K562 (cell line): Measurements from ENCODE around the gene CNPY4. TPM values are rescaled to one million over a fixed set of nuclear protein-coding genes. Genes with fewer than 3 reads are reported as not detected.

Source experiments
- ARID2 ChIP-seq: fragments of 450-650 bp; IDR thresholded peaks from 2 replicates; pipeline ENCODE4 v1.6.1; 2017; ENCODE audit warnings: antibody characterized with exemption, mild to moderate bottlenecking
- BRF1 ChIP-seq: IDR thresholded peaks from 3 replicates; pipeline ENCODE4 v1.6.1; 2011; ENCODE audit warnings: borderline replicate concordance, mild to moderate bottlenecking; ENCODE audit not compliant: insufficient read length; ENCODE audit errors: extremely low read depth
- CBX8 ChIP-seq: fragments of 200-600 bp; sonication (generic); IDR thresholded peaks from 2 replicates; pipeline ENCODE4 v1.6.1; 2012; ENCODE audit warnings: borderline replicate concordance, mixed run types, low read depth, mild to moderate bottlenecking, moderate library complexity, mixed read lengths, low read length, control low read depth, inconsistent platforms; ENCODE audit not compliant: poor library complexity, severe bottlenecking; ENCODE audit errors: extremely low read depth
- CSDE1 ChIP-seq, 2 experiments: fragments of 450-650 bp; IDR thresholded peaks; 2 replicates each; pipeline ENCODE4 v1.6.1; 2016; ENCODE audit warnings: mild to moderate bottlenecking in 1 of 2
- FOXK1 ChIP-seq: sonication (generic); formaldehyde crosslinking; IDR thresholded peaks from 2 replicates; pipeline ENCODE4 v1.8.0; 2022; ENCODE audit warnings: missing genetic modification reagents, mild to moderate bottlenecking, borderline replicate concordance
- HNRNPUL1 ChIP-seq: fragments of 200-400 bp; formaldehyde crosslinking; IDR thresholded peaks from 2 replicates; pipeline ENCODE4 v1.6.1; 2017; ENCODE audit warnings: low read length
- POLR2AphosphoS2 ChIP-seq: IDR thresholded peaks from 2 replicates; pipeline ENCODE4 v1.6.1; 2012; ENCODE audit warnings: low read length, improper control_type of control experiment
- ZKSCAN3 ChIP-seq: fragments of 250-450 bp; sonication (Bioruptor Pico); IDR thresholded peaks from 2 replicates; pipeline ENCODE4 v1.4.0; 2020
- ZNF197 ChIP-seq: fragments of 200-800 bp; sonication (Bioruptor generic); IDR thresholded peaks from 2 replicates; pipeline ENCODE4 v1.6.1; 2016; ENCODE audit warnings: low read depth, missing genetic modification characterization, missing compliant biosample characterization
- ZNF224 ChIP-seq: sonication (generic); formaldehyde crosslinking; IDR thresholded peaks from 2 replicates; pipeline ENCODE4 v1.8.0; 2022; ENCODE audit warnings: mild to moderate bottlenecking, missing genetic modification reagents
- polyA plus RNA-seq, 8 experiments: library from polyadenylated mRNA; depleted of rRNA in 4 of 8; stranded (reverse) in 5 of 8; unstranded in 3 of 8; fragments of >200 nt; fragmentation: Nextera tagmentation in 2 of 8; fragmentation: Illumina TruSeq in 1 of 8; extraction: Ambion mirVana in 2 of 8; extraction: Trizol in 1 of 8; gene quantifications; 2 replicates each; pipeline versions ENCODE4 v1.2.1 to v1.2.3, GENCODE V29; 2011 to 2014; ENCODE audit warnings: inconsistent platforms in 1 of 8, missing spikeins in 1 of 8
- total RNA-seq, 7 experiments: library from RNA; depleted of rRNA in 6 of 7; stranded (reverse); fragments of >200 nt in 6 of 7; fragmentation: Illumina TruSeq in 2 of 7; extraction: Trizol in 2 of 7; gene quantifications; 2 replicates each; pipeline versions ENCODE4 v1.2.1 to v1.2.3, GENCODE V29; 2011 to 2021; ENCODE audit warnings: low replicate concordance in 1 of 7
- TF ChIP-seq, protein P1 (sequence below): fragments of 450-650 bp; IDR thresholded peaks from 2 replicates; pipeline ENCODE4 v1.6.1; 2016; ENCODE audit warnings: low read depth
- TF ChIP-seq, protein P2 (sequence below): sonication (generic); IDR thresholded peaks from 2 replicates; pipeline ENCODE4 v1.6.1; 2016
- TF ChIP-seq, protein P3 (sequence below): fragments of 450-650 bp; conservative IDR thresholded peaks from 2 replicates; pipeline ENCODE4 v1.6.1; 2016; ENCODE audit warnings: missing genetic modification characterization, low read depth, mild to moderate bottlenecking, missing compliant biosample characterization, moderate library complexity
- TF ChIP-seq, protein P4 (sequence below): fragments of 450-650 bp; formaldehyde crosslinking; IDR thresholded peaks from 2 replicates; pipeline ENCODE4 v1.4.0; 2020; ENCODE audit warnings: mild to moderate bottlenecking, moderate library complexity

CNPY4 gene
- total and polyA plus RNA-seq, 9 of the 15 experiments (the other 6 are each of a cell fraction or from before 2014, with no cell fraction given) = 1.9 to 11.2 (median 7.0) TPM

DNA sequence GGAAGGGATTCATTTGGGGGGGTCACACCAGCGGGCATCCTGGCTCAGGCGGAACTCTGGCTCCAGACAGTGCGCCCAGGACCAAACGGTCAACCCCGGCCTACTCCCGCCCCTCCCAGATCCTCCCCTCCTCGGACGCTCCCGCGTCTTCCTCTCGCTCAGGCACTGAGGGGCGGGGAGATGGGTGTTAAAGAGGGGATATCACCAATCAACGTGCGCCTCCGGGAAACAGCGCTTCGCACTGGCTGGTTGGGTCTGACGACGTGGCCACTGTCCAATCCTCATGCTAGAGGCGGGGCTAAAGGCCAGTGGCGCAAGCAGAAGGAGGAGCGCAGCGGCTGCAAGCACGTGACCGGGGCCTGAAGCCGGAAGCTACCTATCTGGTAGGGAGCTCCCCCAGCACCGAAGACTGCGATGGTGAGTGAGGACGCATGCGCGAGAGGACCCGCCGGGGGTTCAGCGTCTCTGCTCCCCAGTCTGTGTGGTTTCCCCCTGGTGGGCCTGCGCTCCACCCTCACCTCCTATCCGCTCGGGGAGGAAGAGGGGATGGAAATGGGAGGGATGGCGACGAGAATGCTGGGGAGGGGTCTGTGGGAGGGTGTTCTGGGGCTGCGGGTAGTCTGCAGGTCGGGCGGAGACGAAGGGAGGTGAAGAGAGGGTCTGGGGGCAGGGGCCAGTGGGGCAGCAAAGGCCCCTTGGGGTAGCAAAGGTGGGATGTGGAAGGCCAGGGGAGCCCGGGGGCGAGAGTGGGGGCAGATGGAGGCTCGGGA is 29.3 kb downstream of the CNPY4 start, which contains the start of gene LAMTOR4 (continued):
- TF ChIP-seq ZNF224 (no peak), ARID2 (no peak), ZNF197 (CRISPR knock-in tag) (no peak), HNRNPUL1 (no peak), CBX8 (no peak), POLR2AphosphoS2 (0 out of 2 replicates have a peak, but pooled peaks have one; percentile 37), FOXK1 (CRISPR knock-in tag) (no peak), CSDE1 (IDR thresholded peaks at IDR 0.05) (no peak), BRF1 (no peak), ZKSCAN3 (CRISPR knock-in tag) (no peak)
- TF ChIP-seq, protein P1, sequence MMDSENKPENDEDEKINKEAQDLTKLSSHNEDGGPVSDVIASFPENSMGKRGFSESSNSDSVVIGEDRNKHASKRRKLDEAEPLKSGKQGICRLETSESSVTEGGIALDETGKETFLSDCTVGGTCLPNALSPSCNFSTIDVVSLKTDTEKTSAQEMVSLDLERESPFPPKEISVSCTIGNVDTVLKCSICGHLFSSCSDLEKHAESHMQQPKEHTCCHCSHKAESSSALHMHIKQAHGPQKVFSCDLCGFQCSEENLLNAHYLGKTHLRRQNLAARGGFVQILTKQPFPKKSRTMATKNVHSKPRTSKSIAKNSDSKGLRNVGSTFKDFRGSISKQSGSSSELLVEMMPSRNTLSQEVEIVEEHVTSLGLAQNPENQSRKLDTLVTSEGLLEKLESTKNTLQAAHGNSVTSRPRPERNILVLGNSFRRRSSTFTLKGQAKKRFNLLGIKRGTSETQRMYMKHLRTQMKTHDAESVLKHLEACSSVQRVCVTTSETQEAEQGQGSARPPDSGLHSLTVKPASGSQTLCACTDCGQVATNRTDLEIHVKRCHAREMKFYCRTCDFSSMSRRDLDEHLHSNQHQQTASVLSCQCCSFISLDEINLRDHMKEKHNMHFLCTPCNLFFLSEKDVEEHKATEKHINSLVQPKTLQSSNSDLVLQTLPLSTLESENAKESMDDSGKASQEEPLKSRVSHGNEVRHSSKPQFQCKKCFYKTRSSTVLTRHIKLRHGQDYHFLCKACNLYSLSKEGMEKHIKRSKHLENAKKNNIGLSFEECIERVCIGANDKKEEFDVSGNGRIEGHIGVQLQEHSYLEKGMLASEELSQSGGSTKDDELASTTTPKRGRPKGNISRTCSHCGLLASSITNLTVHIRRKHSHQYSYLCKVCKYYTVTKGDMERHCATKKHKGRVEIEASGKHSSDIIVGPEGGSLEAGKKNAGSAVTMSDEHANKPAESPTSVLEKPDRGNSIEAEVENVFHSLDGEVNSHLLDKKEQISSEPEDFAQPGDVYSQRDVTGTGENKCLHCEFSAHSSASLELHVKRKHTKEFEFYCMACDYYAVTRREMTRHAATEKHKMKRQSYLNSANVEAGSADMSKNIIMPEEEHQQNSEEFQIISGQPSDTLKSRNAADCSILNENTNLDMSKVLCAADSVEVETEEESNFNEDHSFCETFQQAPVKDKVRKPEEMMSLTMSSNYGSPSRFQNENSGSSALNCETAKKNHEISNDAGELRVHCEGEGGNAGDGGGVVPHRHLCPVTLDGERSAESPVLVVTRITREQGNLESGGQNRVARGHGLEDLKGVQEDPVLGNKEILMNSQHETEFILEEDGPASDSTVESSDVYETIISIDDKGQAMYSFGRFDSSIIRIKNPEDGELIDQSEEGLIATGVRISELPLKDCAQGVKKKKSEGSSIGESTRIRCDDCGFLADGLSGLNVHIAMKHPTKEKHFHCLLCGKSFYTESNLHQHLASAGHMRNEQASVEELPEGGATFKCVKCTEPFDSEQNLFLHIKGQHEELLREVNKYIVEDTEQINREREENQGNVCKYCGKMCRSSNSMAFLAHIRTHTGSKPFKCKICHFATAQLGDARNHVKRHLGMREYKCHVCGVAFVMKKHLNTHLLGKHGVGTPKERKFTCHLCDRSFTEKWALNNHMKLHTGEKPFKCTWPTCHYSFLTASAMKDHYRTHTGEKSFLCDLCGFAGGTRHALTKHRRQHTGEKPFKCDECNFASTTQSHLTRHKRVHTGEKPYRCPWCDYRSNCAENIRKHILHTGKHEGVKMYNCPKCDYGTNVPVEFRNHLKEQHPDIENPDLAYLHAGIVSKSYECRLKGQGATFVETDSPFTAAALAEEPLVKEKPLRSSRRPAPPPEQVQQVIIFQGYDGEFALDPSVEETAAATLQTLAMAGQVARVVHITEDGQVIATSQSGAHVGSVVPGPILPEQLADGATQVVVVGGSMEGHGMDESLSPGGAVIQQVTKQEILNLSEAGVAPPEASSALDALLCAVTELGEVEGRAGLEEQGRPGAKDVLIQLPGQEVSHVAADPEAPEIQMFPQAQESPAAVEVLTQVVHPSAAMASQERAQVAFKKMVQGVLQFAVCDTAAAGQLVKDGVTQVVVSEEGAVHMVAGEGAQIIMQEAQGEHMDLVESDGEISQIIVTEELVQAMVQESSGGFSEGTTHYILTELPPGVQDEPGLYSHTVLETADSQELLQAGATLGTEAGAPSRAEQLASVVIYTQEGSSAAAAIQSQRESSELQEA = no peak
- TF ChIP-seq, protein P2, sequence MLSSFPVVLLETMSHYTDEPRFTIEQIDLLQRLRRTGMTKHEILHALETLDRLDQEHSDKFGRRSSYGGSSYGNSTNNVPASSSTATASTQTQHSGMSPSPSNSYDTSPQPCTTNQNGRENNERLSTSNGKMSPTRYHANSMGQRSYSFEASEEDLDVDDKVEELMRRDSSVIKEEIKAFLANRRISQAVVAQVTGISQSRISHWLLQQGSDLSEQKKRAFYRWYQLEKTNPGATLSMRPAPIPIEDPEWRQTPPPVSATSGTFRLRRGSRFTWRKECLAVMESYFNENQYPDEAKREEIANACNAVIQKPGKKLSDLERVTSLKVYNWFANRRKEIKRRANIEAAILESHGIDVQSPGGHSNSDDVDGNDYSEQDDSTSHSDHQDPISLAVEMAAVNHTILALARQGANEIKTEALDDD = no peak
- TF ChIP-seq, protein P3, sequence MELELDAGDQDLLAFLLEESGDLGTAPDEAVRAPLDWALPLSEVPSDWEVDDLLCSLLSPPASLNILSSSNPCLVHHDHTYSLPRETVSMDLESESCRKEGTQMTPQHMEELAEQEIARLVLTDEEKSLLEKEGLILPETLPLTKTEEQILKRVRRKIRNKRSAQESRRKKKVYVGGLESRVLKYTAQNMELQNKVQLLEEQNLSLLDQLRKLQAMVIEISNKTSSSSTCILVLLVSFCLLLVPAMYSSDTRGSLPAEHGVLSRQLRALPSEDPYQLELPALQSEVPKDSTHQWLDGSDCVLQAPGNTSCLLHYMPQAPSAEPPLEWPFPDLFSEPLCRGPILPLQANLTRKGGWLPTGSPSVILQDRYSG (tag) = no peak
- TF ChIP-seq, protein P4, sequence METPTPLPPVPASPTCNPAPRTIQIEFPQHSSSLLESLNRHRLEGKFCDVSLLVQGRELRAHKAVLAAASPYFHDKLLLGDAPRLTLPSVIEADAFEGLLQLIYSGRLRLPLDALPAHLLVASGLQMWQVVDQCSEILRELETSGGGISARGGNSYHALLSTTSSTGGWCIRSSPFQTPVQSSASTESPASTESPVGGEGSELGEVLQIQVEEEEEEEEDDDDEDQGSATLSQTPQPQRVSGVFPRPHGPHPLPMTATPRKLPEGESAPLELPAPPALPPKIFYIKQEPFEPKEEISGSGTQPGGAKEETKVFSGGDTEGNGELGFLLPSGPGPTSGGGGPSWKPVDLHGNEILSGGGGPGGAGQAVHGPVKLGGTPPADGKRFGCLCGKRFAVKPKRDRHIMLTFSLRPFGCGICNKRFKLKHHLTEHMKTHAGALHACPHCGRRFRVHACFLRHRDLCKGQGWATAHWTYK (CRISPR knock-in tag) = peak; percentile 18
